HEK293 (cell line): ENCODE results near the gene CPLANE1.

ENCODE experiments used
- CTCF ChIA-PET: fragments of 350-600 bp; formaldehyde crosslinking; extraction: SDS; loops from one replicate; lab custom pipeline; 2021; ENCODE audit warnings: antibody characterized with exemption; lab: Yijun Ruan, JAX
- POLR2A ChIA-PET: fragments of 300-600 bp; formaldehyde crosslinking; extraction: SDS; loops from one replicate; lab custom pipeline; 2020; ENCODE audit warnings: antibody characterized with exemption, inconsistent platforms; lab: Yijun Ruan, JAX
- H3K27ac ChIP-seq: fragments of 200-500 bp; sonication (Bioruptor generic); 2 replicates; pipeline ENCODE4 v1.5.1; 2014; ENCODE audit warnings: low read depth, low read length, control low read depth, inconsistent platforms; ENCODE audit errors: extremely low read depth
- H3K36me3 ChIP-seq, 2 experiments: fragments of 200-500 bp in 1 of 2; sonication (Bioruptor generic) in 1 of 2; 1 replicate in 1 of 2; 2 replicates in 1 of 2; pipeline ENCODE4 v1.5.1; 2014 to 2017; ENCODE audit warnings: inconsistent platforms in 2 of 2, low read length in 2 of 2; ENCODE audit not compliant: control insufficient read depth in 2 of 2, insufficient read depth in 1 of 2
- H3K4me1 ChIP-seq: fragments of 200-500 bp; sonication (Bioruptor generic); 2 replicates; pipeline ENCODE4 v1.5.1; 2014; ENCODE audit warnings: mild to moderate bottlenecking, low read length, inconsistent platforms; ENCODE audit not compliant: control insufficient read depth, insufficient read depth
- H3K4me3 ChIP-seq: 2 replicates; pipeline ENCODE4 v1.5.1; 2011; ENCODE audit warnings: low read depth, mild to moderate bottlenecking, control low read depth, low read length, moderate library complexity
- H3K9me3 ChIP-seq: fragments of 200-500 bp; sonication (Bioruptor generic); 2 replicates; pipeline ENCODE4 v1.5.1; 2014; ENCODE audit warnings: low read depth, low read length, inconsistent platforms; ENCODE audit not compliant: control insufficient read depth, insufficient read depth
- BCL6B ChIP-seq: fragments of 450-650 bp; formaldehyde crosslinking; IDR thresholded peaks from 2 replicates; pipeline ENCODE4 v1.5.1; 2017; ENCODE audit warnings: missing biosample characterization, missing genetic modification characterization
- GLIS1 ChIP-seq: fragments of 450-650 bp; formaldehyde crosslinking; IDR thresholded peaks from 2 replicates; pipeline ENCODE4 v1.5.1; 2016; ENCODE audit warnings: missing biosample characterization, missing genetic modification characterization
- KLF9 ChIP-seq: fragments of 450-650 bp; formaldehyde crosslinking; IDR thresholded peaks from 2 replicates; pipeline ENCODE4 v1.5.1; 2016; ENCODE audit warnings: missing biosample characterization, missing genetic modification characterization, low read depth
- MEIS1 ChIP-seq: sonication (generic); formaldehyde crosslinking; IDR thresholded peaks from 2 replicates; pipeline ENCODE4 v1.8.1; 2022; ENCODE audit warnings: missing genetic modification reagents, mild to moderate bottlenecking, borderline replicate concordance
- OSR2 ChIP-seq: fragments of 450-650 bp; formaldehyde crosslinking; IDR thresholded peaks from 2 replicates; pipeline ENCODE4 v1.5.1; 2016; ENCODE audit warnings: missing biosample characterization, missing genetic modification characterization
- OVOL3 ChIP-seq: fragments of 450-650 bp; formaldehyde crosslinking; IDR thresholded peaks from 2 replicates; pipeline ENCODE4 v1.5.1; 2016; ENCODE audit warnings: missing biosample characterization, missing genetic modification characterization
- ZBTB1 ChIP-seq: fragments of 450-650 bp; formaldehyde crosslinking; IDR thresholded peaks from 2 replicates; pipeline ENCODE4 v1.5.1; 2016; ENCODE audit warnings: missing biosample characterization, missing genetic modification characterization
- ZBTB7A ChIP-seq: fragments of 450-650 bp; formaldehyde crosslinking; IDR thresholded peaks from 2 replicates; pipeline ENCODE4 v1.5.1; 2016; ENCODE audit warnings: low read depth, missing biosample characterization, missing genetic modification characterization
- ZFP37 ChIP-seq: fragments of 450-650 bp; formaldehyde crosslinking; IDR thresholded peaks from 2 replicates; pipeline ENCODE4 v1.5.1; 2016; ENCODE audit warnings: missing biosample characterization, missing genetic modification characterization
- ZIC2 ChIP-seq: fragments of 450-650 bp; formaldehyde crosslinking; IDR thresholded peaks from 2 replicates; pipeline ENCODE4 v1.5.1; 2016; ENCODE audit warnings: missing biosample characterization, missing genetic modification characterization
- ZNF10 ChIP-seq: fragments of 450-650 bp; formaldehyde crosslinking; IDR thresholded peaks from 2 replicates; pipeline ENCODE4 v1.5.1; 2017; ENCODE audit warnings: missing biosample characterization, missing genetic modification characterization
- ZNF2 ChIP-seq: fragments of 450-650 bp; formaldehyde crosslinking; IDR thresholded peaks from 2 replicates; pipeline ENCODE4 v1.5.1; 2016; ENCODE audit warnings: missing biosample characterization, missing genetic modification characterization
- ZNF24 ChIP-seq: fragments of 450-650 bp; formaldehyde crosslinking; IDR thresholded peaks from 2 replicates; pipeline ENCODE4 v1.5.1; 2016; ENCODE audit warnings: missing biosample characterization, missing genetic modification characterization
- ZNF26 ChIP-seq: fragments of 450-650 bp; formaldehyde crosslinking; IDR thresholded peaks from 2 replicates; pipeline ENCODE4 v1.5.1; 2016; ENCODE audit warnings: missing biosample characterization, missing genetic modification characterization
- ZNF274 ChIP-seq, 2 experiments: fragments of 200-500 bp in 1 of 2; fragments of 450-650 bp in 1 of 2; sonication (Bioruptor generic) in 1 of 2; formaldehyde crosslinking in 1 of 2; IDR thresholded peaks; 2 replicates each; pipeline versions ENCODE4 v1.5.1 to v1.6.1; 2014 to 2016; ENCODE audit warnings: borderline replicate concordance in 1 of 2, inconsistent platforms in 1 of 2, low read length in 1 of 2, missing biosample characterization in 1 of 2, missing genetic modification characterization in 1 of 2
- ZNF510 ChIP-seq: fragments of 450-650 bp; formaldehyde crosslinking; IDR thresholded peaks from 2 replicates; pipeline ENCODE4 v1.5.1; 2018; ENCODE audit warnings: mild to moderate bottlenecking, missing genetic modification characterization, missing biosample characterization; ENCODE audit not compliant: insufficient replicate concordance
- ZNF529 ChIP-seq: fragments of 450-650 bp; formaldehyde crosslinking; IDR thresholded peaks from 2 replicates; pipeline ENCODE4 v1.5.1; 2017; ENCODE audit warnings: missing genetic modification characterization, missing biosample characterization; ENCODE audit not compliant: insufficient replicate concordance
- ZNF596 ChIP-seq: fragments of 450-650 bp; IDR thresholded peaks from 2 replicates; pipeline ENCODE4 v1.5.0; 2018; ENCODE audit warnings: missing biosample characterization, mild to moderate bottlenecking, missing genetic modification characterization, moderate library complexity
- ZNF621 ChIP-seq: fragments of 450-650 bp; formaldehyde crosslinking; IDR thresholded peaks from 2 replicates; pipeline ENCODE4 v1.5.1; 2017; ENCODE audit warnings: missing biosample characterization, missing genetic modification characterization
- ZNF664 ChIP-seq: fragments of 450-650 bp; formaldehyde crosslinking; IDR thresholded peaks from 2 replicates; pipeline ENCODE4 v1.5.1; 2016; ENCODE audit warnings: missing biosample characterization, missing genetic modification characterization
- ZNF76 ChIP-seq: fragments of 450-650 bp; formaldehyde crosslinking; IDR thresholded peaks from 2 replicates; pipeline ENCODE4; 2016; ENCODE audit warnings: low read depth, missing biosample characterization, missing genetic modification characterization, borderline replicate concordance
- ZNF792 ChIP-seq: fragments of 450-650 bp; formaldehyde crosslinking; IDR thresholded peaks from 2 replicates; pipeline ENCODE4 v1.5.1; 2016; ENCODE audit warnings: missing biosample characterization, missing genetic modification characterization
- ZSCAN4 ChIP-seq: fragments of 450-650 bp; formaldehyde crosslinking; IDR thresholded peaks from 2 replicates; pipeline ENCODE4 v1.5.1; 2017; ENCODE audit warnings: missing biosample characterization, missing genetic modification characterization
- TF ChIP-seq, protein P1 (sequence below): fragments of 450-650 bp; formaldehyde crosslinking; IDR thresholded peaks from 2 replicates; pipeline ENCODE4 v1.5.1; 2016; ENCODE audit warnings: missing biosample characterization, missing genetic modification characterization

Gene CPLANE1

GRCh38 chr5:37248970-37249814, at the start of gene CPLANE1:
TSS of gene CPLANE1 (minus strand) at chr5:37249376. CDS start at chr5:37247698, 1,678 bp downstream.
- ChIA-PET CTCF (interaction anchor here (0.6 to 1.2 kb wide), 3 partner anchors 62 to 1139 kb away, joined by 3 to 9 read pairs (median 5); no protein-coding TSS in a partner anchor), POLR2A (interaction anchor here (1.1 to 2.3 kb wide), 9 partner anchors 8 to 122 kb away, joined by 3 to 17 read pairs (median 5); partner anchors contain the start of gene NUP155)
- Histone ChIP-seq H3K4me1 (peaks cover 14% of the 10 kb centered on the region), H3K4me3 (peak within 1 kb of the TSS; percentile 58), H3K9me3 (no peaks in the 10 kb centered on the region), H3K27ac (peak within 1 kb of the TSS; percentile 99), H3K36me3 (peaks cover 0 to 8% of the 10 kb centered on the region in 2 experiments; a peak in 1 of 3 replicates)
- TF ChIP-seq ZNF596 (tag by site-specific recombination) = peak; percentile 45; the same call in 1 of the 2 replicates
- TF ChIP-seq KLF9 (tag by site-specific recombination) = peak; percentile 54
- 0 out of 2 replicates have a peak, but pooled peaks have one; percentile 46 for TF ChIP-seq OSR2 (tag by site-specific recombination)
- no peak for TF ChIP-seq ZNF274 (IDR thresholded peaks at IDR 0.05; ENCODE audit: low read length)
- TF ChIP-seq ZNF274 (tag by site-specific recombination; IDR thresholded peaks at IDR 0.05; ENCODE audit: borderline replicate concordance) = no peak
- TF ChIP-seq ZBTB1 (tag by site-specific recombination) = no peak
- peak; percentile 69; the same call in 1 of the 2 replicates for TF ChIP-seq ZNF76 (tag by site-specific recombination)
- TF ChIP-seq ZNF24 (tag by site-specific recombination) = peak; percentile 64; the same call in 1 of the 2 replicates
- no peak; the same call in 1 of the 2 replicates for TF ChIP-seq ZSCAN4 (tag by site-specific recombination)
- no peak for TF ChIP-seq BCL6B (tag by site-specific recombination)
- peak; percentile 93 for TF ChIP-seq ZNF2 (tag by site-specific recombination)
- TF ChIP-seq GLIS1 (tag by site-specific recombination) = peak; percentile 79
- TF ChIP-seq ZNF510 = no peak
- TF ChIP-seq ZNF621 = no peak
- TF ChIP-seq ZIC2 (tag by site-specific recombination) = 0 out of 2 replicates have a peak, but pooled peaks have one; percentile 36
- peak; percentile 96 for TF ChIP-seq ZFP37
- TF ChIP-seq ZNF792 = peak; percentile 77; the same call in 1 of the 2 replicates
- no peak for TF ChIP-seq ZNF26 (tag by site-specific recombination)
- no peak for TF ChIP-seq ZNF529 (tag by site-specific recombination)
- no peak for TF ChIP-seq MEIS1 (CRISPR knock-in tag)
- TF ChIP-seq ZBTB7A = no peak; the same call in 1 of the 2 replicates
- TF ChIP-seq OVOL3 (tag by site-specific recombination) = peak; percentile 71; the same call in 1 of the 2 replicates
- no peak for TF ChIP-seq ZNF664
- TF ChIP-seq, protein P1, sequence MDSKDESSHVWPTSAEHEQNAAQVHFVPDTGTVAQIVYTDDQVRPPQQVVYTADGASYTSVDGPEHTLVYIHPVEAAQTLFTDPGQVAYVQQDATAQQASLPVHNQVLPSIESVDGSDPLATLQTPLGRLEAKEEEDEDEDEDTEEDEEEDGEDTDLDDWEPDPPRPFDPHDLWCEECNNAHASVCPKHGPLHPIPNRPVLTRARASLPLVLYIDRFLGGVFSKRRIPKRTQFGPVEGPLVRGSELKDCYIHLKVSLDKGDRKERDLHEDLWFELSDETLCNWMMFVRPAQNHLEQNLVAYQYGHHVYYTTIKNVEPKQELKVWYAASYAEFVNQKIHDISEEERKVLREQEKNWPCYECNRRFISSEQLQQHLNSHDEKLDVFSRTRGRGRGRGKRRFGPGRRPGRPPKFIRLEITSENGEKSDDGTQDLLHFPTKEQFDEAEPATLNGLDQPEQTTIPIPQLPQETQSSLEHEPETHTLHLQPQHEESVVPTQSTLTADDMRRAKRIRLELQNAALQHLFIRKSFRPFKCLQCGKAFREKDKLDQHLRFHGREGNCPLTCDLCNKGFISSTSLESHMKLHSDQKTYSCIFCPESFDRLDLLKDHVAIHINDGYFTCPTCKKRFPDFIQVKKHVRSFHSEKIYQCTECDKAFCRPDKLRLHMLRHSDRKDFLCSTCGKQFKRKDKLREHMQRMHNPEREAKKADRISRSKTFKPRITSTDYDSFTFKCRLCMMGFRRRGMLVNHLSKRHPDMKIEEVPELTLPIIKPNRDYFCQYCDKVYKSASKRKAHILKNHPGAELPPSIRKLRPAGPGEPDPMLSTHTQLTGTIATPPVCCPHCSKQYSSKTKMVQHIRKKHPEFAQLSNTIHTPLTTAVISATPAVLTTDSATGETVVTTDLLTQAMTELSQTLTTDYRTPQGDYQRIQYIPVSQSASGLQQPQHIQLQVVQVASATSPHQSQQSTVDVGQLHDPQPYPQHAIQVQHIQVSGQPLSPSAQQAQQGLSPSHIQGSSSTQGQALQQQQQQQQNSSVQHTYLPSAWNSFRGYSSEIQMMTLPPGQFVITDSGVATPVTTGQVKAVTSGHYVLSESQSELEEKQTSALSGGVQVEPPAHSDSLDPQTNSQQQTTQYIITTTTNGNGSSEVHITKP (tag by site-specific recombination) = peak; percentile 76
- TF ChIP-seq ZNF10 = peak; percentile 80; the same call in 1 of the 2 replicates
